GM18511 (cell line): ENCODE data around the gene MRAS.

Experiments
- ATAC-seq: cut with Tn5 transposase; IDR thresholded peaks from one replicate; pipeline ENCODE4 v1.9.1; 2021; ENCODE audit warnings: mild to moderate bottlenecking, moderate library complexity; ENCODE audit not compliant: unreplicated experiment

The MRAS gene

DNA sequence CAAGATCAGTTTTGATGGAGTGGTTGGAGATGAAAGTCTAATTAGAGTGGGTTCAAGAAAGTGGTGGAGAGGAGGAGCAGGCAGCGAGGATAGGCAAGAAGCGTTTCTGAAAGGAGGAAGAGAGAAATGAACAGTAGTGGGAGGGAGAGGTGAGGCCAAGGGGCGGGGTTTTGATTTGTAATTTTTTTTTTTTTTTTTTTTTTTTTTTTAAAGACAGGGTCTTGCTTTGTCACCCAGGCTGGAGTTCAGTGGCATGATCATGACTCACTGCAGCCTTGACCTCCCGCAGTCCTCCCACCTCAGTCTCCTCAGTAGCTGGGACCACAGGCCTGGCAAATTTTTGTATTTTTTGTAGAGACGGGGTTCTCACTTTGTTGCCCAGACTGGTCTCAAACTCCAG, 36.6 kb downstream of the MRAS start:
- no peak for ATAC-seq

DNA sequence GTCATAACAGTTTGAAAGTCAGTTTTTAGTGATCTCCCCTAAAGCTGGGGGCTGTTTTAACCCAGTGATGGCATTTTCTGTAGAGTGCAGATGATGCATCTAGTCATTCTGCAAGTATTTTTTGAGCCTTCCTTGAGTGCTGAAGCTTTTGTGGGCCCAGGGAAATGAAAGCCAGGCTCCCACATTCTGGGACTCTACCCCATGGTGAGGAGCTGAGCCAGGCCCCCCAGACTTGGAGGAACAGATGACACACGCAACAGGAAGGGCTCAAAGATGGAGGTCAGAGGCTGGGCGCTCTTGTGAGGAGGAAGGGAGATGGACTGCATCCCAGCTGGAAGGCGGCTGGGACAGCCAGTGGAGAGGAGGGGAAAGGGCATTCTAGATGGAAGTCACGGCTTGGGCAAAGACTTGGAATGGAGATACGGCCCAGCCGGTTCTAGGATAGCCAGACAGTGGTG, 40.8 kb downstream of the MRAS start:
- ATAC-seq, result no peak

DNA sequence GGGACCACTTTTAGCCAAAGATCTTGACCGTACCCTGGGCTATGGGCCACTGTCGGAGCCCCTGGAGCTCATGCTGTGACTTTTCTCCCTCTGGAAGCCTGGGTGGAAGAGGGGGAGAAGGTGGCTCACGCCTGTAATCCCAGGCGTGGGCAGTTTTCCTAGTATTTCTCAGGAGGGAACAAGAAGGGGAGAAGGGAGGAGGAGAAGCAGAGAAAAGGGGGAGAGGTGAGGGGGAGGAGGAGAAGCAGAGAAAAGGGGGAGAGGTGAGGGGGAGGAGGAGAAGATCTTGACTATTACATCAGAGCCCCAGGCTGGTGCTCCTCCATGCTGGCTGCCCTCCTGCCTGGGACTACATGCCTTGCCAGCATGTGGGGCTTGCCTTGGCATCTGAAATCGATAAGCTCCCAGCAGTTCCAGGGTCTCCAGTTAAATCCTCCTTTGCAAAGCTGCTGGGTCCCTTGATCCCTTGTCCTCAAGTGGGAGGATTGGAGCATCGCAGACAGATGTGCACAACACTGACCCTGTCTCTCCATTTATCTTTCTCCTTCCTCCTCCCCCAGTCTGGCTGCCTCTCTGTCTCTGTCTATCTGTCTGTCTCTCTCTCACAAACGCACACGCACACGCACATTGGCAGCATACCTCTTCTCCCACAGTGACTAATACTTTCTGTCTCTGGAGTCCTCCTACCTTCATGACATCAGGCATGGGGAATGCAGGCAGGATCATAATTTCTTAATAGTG, 41.6 kb downstream of the MRAS start:
- no peak for ATAC-seq

DNA sequence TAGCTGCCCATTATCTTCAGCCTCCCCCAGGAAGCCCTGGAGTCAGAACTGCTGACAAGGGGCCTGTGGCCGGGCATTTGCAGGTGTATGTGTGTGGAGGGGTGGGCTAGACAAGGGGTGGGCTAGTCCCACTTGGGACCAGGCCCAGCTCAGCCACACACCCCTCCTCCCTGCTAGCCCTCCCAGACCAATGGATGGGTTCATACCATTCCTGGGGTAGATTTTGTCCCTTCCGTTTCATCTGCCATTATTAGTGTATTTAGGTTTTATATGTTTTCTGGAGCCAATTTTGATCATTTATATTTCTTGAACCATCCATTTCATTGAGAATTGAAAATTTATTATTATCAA, 42.2 kb downstream of the MRAS start:
- no peak for ATAC-seq

DNA sequence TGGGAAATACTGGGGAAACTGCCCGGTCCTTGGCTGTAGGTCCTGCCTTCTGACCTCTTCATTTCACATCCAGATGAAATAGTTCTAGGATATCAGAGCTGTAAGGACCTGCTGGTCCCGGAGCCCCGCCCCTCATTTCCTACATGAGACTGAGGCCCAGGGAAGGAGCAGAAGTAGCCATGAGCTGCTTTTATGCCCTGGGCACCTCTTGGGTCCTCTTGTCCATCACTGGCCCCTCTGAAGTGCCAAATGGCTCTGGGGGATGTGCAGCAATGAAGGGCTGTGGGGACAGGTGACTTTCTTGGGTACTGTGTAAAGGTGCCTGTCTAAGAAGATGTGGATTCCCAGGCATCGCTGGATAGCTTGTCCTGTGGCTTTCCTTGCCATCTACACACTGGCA, 45.8 kb downstream of the MRAS start:
- no peak for ATAC-seq

DNA sequence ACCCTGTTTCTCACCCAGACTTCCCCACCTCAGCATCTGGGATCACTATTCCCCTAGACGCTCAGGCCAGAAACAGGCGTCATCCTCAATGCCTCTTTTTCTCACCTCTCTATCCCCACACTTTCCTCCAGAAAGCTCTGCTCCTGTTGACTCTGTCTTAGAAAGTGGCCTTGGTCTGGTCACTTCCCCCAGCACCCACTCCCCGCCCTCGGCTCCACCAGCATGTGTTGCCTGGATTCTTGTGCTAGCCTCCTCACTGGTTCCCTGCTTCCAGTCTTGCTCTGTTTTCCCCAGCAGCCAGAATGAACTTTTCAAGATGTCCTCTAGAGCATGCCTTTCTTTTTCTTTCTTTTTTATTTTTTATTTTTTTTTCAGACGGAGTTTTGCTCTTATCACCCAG, 46.3 kb downstream of the MRAS start:
- ATAC-seq, result no peak

DNA sequence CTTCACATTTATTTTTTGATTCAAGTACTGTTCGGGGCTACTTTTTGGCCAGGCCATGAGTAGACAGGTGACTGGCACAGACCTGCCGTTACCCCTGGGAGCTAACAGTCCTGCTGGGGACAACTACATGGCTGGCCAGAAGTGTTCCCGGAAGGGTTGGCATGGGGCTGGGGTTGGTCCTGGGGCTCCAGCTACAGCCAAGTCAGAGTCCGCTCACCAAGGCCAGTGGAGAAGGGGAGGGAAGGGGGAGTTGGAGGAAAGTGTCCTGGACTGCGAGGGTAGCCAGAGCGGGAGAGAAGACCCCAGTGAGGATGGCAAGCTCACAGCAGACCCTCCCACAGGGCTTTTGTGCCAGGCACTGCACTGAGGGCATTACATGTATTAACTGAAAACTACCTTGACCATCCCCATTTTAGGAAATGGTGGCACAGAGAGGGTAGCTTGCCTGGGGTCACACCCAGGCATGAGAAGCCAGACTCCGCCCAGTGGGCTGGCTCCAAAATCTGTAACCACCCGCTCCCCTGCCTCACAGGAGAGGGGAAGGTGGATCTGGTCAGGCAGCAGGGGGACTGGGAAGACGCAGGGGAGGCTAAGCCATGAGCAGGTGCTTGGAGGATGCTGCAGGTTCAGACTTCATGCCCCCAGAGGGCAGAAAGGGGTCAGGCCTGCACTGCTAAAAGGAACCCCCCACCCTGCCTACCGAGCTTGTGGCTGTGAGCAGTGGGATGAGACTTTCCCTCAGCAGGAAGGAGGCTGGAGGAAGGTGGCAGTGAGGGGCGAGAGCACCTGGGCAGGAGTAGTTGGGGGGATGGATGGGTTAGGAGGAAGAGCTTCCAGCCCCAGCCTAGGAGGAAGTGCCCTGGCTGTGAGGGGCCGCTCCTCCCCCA, 47.7 kb downstream of the MRAS start:
- no peak for ATAC-seq

DNA sequence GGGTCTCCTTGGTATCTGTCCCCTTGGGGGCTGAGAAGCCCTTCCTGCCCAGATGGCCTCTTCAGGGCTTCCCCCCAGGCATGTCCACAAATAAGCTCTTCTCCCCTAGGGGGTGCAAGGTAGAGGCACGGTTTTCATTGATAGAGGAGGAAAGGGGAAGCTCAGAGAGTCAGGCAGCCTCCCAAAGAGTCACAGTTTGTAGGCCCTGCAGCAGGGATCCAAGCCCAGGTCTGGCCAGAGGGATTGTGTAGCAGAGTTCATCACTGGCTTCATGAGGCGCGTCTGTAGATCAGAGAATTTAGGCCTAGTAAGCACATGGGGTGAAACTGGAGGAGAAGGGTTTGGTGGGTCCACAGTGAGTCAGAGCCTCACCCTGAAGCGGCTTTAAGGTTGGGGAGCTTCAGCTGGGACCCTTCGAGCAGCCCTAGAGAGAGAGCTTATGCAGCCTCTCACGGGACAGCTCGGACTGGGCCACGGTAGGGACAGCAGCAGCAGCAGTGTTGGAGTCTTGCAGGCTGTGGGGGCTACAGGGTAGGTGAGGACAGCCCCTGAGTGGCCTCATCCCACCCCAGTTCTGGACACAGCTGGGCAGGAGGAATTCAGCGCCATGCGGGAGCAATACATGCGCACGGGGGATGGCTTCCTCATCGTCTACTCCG, 48.5 kb downstream of the MRAS start:
- no peak for ATAC-seq

DNA sequence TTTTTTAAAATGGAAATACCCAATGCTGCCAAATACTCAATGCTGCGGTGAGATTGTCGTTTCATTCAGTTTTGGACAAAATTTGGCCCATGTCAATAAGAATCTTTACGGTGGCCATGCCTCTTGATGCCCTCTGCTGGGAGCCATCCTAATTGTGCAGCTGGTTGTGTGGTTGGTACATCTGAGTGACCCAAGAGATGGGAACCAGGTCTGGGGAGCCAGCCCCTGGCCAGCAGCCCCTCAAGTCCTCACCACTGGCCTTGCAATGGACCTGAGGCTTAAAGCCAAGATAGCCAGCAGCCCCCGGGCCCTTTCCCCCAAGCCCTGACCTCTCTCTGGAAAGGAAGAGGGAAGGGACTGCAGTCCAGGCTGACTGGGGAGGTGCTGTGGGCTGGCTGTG, 49.6 kb downstream of the MRAS start:
- no peak for ATAC-seq

DNA sequence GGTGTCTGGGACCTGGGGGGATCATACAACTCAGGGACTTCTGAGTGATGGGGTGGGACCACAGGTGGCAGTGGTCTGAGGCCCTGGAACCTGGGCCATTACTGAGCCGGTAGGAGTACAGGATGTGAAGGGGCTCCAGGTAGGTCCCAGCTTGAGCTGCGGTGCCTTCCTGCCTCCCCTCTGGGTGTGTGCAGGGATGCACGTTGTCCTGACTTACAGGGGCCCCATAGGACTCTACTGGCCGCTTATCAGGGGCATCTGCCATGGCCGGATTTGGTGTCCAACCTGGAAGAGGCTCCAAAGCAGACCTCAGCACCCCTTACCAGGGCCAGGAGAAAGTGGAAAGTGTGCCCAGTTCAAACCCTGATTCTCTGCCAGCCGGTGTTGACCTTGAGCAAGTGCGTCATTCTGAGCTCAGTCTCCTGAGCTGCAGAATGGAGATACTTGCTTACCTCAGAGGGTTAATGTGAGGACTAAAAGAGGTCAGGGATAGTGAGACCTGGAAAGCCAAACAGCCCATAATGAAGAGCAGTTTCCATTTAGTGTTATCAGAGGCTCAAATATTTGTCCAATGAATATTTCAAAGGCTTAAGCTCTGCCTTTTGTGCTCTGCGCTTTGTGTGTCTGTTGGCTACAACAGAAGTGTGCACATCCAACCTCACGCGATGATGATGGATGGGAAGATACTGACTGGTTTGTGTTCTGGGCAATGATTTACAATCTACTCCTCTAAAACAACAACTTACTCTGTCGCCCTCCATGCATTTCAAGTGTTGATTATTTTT, 50.6 kb downstream of the MRAS start:
- no peak for ATAC-seq

DNA sequence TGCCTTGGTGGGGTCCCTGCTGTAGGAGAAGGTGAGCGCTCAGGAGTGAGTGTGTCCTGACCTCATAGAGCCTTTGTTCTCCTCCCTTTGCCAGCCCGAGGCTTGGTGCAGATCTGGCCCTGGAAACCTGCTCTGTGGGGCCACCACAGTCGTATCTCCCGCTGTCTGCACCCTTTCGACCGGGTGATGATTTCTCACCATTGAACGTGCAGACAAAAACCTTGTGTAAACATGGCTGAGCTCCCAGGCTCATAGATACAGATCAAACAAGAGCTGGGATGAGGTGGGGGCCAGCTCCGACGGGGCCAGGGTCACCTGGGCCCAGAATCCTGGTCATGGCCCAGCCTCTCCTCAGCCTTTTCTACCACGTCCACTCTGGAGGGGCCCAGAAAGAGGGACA, 51.4 kb downstream of the MRAS start:
- ATAC-seq, result no peak

DNA sequence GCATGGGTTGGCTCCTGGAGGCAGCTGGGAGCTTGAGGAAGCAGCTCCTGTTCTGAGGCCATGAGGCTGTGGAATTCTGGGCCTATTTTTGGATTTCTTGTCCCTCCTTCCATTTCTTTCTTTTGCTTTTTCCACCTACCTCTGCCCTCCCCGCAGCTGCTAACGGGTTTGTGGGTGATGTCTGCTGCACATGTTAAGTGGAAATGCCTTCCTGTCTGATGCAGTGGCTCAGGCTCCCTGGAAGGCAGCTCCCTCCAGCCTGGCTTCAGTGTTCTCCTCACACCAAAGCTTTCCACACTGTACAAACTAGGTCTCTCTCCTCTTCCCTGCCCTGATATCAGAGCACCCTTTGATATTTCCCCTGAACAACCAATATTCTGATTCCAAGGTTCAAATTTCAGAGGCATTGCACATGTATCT, 52.3 kb downstream of the MRAS start:
- no peak for ATAC-seq

DNA sequence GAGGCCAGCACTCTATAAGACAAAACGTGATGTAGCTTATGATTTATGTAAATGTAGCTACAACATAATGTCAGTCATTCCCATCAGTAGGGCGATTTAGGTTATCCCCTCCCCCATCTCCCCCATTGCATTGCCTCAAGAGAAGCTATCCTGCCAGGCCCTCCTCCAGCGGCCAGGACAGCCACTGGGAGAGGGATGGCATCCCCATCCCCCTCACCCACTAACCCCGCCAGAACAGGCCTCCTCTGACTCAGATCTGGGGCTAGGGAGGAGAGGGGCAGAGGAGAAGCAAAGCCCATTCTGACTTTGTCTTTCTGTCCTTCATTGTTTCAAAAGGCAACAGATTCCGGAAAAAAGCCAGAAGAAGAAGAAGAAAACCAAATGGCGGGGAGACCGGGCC, 53.5 kb downstream of the MRAS start:
- ATAC-seq, result no peak

DNA sequence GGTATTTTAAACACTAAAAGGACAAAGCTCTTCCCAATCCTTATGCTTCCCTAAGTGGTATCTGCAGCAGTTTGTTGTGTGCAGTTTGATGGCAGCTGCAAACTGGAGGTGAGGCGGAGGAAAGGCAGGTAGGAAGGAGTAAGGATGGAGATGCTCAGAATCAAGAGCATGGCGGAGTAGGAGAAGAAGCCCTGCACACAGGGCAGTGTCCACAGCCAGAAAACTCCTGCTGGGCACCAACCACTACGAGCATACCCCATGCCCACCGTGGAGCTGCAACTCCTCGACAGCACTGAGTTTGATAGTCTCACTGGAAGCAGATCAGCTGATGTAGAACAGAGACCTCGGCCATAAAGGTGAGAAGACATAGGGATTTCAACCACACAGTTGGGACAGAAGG, 55.7 kb downstream of the MRAS start:
- no peak for ATAC-seq

DNA sequence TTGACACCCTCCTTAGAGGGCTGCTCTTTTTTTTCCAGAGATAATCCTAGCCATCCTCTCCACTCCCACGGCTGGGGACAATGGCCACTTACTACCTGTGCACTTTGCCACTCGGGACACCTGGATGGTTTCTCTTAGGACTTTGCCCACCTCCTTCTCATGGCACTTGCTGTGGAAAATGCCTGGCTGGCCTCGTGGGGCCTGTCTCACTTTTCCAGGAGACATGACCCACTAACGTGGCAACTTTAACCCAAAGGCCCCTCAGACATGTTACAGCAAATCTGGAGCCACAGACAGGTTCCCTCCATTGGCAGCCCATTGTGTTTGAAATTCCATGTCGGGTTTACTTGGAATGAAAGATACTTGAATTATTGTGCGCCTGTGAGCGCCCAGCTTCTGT, 56.6 kb downstream of the MRAS start:
- ATAC-seq, result no peak

DNA sequence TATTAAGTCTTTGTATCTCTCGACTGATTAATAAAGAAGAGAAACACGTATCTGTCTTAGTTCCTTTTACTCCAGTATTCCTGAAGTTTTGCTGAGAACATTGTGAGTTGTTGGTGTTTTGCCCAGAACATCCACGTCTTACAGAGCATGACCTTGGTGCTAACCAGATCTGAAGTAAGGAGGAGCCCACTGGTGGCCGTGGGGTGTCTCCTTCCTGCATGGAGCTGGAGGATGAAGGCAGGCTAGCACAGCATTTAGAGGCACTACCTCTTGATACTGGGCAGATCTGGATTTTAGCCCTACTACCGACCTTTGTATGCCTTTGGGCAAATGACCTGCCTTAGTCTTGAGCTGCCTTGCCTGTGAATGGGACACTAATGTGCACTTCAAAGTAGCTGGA, 57.1 kb downstream of the MRAS start:
- ATAC-seq, result no peak

DNA sequence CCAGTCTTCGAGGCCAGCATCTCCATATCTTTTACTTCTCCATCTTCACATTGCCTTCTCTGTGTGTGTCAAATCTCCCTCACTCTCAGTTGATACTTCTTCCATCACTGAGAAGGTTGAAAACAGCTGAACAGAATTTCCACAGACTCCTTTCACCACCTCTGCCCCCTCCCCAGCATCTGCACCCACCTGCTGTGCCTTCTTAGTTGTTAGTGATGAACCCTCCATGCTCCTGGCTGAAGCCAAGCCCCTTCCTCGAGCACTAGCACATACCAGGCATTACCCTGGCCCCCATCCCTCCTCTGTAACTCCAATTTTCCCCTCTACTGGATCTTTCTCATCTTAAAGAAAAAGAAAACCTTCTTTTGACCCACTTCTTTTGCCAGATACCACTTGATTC, 58.2 kb downstream of the MRAS start:
- no peak for ATAC-seq

DNA sequence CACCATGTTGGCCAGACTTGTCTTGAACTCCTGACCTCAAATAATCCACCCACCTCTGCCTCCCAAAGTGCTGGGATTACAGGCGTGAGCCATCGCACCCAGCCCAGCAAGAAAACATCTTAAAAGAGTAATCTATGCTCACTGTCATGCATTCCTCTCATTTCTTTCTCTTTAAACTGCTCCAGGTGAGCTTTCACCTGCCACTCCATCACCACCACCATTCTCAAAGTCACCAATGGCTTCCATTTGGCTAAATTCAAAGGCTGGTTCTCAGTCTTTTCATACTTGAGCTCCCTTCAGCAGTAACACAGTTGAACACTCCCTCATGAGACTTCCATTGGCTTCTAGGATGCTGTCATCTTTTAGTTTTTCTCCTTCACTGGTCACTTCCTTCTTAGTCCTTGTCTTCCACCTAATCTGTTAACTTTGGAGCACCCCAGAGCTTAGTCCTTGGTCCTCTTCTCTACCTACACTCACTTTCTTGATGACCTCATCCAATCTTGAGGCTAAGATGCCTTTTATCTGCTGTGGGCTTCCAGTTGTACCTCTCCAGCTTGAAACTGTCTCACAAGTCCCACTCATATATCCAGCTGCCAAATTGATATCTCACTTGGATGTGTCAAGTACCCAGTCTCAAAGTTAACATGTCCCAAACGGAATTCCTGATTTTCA, 59.0 kb downstream of the MRAS start:
- no peak for ATAC-seq

DNA sequence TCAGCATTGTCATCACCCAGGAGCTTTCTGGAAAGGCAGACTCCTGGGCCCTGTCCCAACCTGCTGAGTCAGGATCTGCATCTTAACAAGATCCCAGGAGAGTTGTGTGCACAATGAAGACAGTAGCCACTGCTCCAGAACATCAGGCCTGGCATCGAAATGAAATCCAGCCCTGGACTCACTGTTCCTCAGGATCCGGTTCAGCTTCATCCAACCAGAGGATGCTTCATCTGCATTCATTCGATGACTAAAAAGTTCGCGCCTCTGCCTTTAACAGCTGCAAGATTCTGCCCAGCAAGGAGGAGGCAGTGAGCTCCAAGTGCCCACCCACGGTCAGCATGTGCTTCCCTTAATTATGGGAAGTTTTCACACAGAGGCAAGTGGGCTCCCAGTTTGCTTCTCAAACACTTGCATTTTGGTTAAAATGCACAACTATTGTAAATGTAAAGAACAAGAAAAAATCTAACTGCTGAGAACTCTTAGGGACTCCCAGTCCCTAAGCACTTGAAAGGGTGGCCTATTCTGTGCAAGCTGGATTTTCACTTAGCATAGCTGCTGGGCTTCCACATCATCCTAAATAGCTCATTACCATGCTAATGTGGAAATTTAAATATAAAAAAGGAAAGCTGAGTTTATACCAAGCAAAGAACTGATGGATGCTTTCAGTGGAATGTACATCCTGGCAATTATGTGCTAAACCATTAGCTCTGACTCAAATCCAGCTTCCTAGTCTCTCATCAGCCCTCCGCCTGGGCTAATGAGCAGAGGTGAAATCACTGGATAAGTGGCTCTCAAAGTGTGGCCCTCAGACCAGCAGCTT, 60.6 kb downstream of the MRAS start:
- ATAC-seq, result no peak
